Endothelial cell of umbilical vein (primary cell): Measurements from ENCODE around the gene SLC2A1.

ENCODE experiments used
- EZH2 ChIP-seq: IDR thresholded peaks from 2 replicates; pipeline ENCODE4 v1.6.1; 2012; ENCODE audit warnings: borderline replicate concordance, low read depth, mild to moderate bottlenecking, moderate library complexity, low read length, inconsistent platforms; ENCODE audit not compliant: severe bottlenecking
- FOS ChIP-seq: IDR thresholded peaks from 2 replicates; pipeline ENCODE4 v1.6.1; 2011; ENCODE audit warnings: mild to moderate bottlenecking, low read length, moderate library complexity, borderline replicate concordance; ENCODE audit not compliant: insufficient read depth
- GATA2 ChIP-seq: IDR thresholded peaks from 2 replicates; pipeline ENCODE4 v1.7.0; 2011; ENCODE audit warnings: low read depth, mild to moderate bottlenecking, moderate library complexity, mixed read lengths, low read length; ENCODE audit not compliant: insufficient read length, insufficient read depth
- JUN ChIP-seq: IDR thresholded peaks from 2 replicates; pipeline ENCODE4 v1.6.1; 2011; ENCODE audit warnings: borderline replicate concordance, low read depth; ENCODE audit not compliant: insufficient read length, insufficient read depth
- MYC ChIP-seq: IDR thresholded peaks from one replicate; pipeline ENCODE4 v1.6.1; 2011; ENCODE audit warnings: mild to moderate bottlenecking, low read depth, low read length
- POLR2A ChIP-seq: IDR thresholded peaks from 2 replicates; pipeline ENCODE4 v1.6.1; 2012; ENCODE audit warnings: low read depth, mild to moderate bottlenecking, control low read depth, low read length
- POLR2AphosphoS5 ChIP-seq: IDR thresholded peaks from 2 replicates; pipeline ENCODE4 v1.6.1; 2012; ENCODE audit warnings: low read depth, mild to moderate bottlenecking, control low read depth, low read length, moderate library complexity; ENCODE audit not compliant: insufficient read depth
- TF ChIP-seq, protein P1 (sequence below), 2 donors: IDR thresholded peaks; 1 replicate in 1 of 2; 2 replicates in 1 of 2; pipeline ENCODE4 v1.5.1; 2011; ENCODE audit warnings: low read length in 2 of 2, mild to moderate bottlenecking in 2 of 2, moderate library complexity in 2 of 2, control low read depth in 1 of 2, inconsistent platforms in 1 of 2, low read depth in 1 of 2; ENCODE audit not compliant: insufficient read depth in 1 of 2; ENCODE audit errors: extremely low read depth in 1 of 2
- TF ChIP-seq, protein P2 (sequence below): IDR thresholded peaks from 2 replicates; pipeline ENCODE4 v1.6.1; 2011; ENCODE audit not compliant: insufficient read depth, insufficient read length

DNA sequence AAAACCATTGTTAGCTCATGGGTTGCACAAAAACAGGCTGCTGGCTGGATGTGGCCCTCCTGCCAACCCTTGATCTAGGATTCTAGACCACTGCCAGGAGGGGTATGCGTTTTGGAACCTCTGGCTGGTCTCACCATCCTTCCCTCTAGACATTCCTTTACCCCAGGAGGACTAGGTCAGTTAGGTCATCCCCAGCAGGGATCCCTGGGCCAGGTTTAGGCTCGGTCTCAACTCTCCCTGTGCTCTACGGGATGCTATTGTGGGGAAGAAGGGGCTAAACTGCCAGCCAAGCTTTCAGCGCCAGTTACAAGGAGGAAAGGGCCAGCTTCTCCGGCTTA is 22.7 kb downstream of the SLC2A1 start:
- TF ChIP-seq, protein P1, sequence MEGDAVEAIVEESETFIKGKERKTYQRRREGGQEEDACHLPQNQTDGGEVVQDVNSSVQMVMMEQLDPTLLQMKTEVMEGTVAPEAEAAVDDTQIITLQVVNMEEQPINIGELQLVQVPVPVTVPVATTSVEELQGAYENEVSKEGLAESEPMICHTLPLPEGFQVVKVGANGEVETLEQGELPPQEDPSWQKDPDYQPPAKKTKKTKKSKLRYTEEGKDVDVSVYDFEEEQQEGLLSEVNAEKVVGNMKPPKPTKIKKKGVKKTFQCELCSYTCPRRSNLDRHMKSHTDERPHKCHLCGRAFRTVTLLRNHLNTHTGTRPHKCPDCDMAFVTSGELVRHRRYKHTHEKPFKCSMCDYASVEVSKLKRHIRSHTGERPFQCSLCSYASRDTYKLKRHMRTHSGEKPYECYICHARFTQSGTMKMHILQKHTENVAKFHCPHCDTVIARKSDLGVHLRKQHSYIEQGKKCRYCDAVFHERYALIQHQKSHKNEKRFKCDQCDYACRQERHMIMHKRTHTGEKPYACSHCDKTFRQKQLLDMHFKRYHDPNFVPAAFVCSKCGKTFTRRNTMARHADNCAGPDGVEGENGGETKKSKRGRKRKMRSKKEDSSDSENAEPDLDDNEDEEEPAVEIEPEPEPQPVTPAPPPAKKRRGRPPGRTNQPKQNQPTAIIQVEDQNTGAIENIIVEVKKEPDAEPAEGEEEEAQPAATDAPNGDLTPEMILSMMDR (IDR thresholded peaks at IDR 0.05; ENCODE audit: extremely low read depth in 1 of 2, insufficient read depth in 1 of 2, low read depth in 1 of 2, low read length in 2 of 2), result no peak
- TF ChIP-seq POLR2A (no peak), GATA2 (no peak), POLR2AphosphoS5 (no peak), EZH2 (no peak), MYC (no peak), FOS (no peak), JUN (no peak)
- TF ChIP-seq, protein P2, sequence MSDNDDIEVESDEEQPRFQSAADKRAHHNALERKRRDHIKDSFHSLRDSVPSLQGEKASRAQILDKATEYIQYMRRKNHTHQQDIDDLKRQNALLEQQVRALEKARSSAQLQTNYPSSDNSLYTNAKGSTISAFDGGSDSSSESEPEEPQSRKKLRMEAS, result no peak
